Esophagus squamous epithelium (tissue), 4 donors: Measurements from ENCODE around the gene NEK1.

Experiments
- POLR2A ChIP-seq, 4 donors: fragments of 450-650 bp; IDR thresholded peaks; one replicate each; pipeline ENCODE4 v1.6.1; 2017; ENCODE audit warnings: antibody characterized with exemption in 4 of 4, mild to moderate bottlenecking in 4 of 4, moderate library complexity in 3 of 4
- TF ChIP-seq, protein P1 (sequence below), 6 experiments: fragments of 450-650 bp in 4 of 6; fragments of 200-600 bp in 2 of 6; sonication (generic) in 2 of 6; IDR thresholded peaks; one replicate each; pipeline ENCODE4 v1.5.1; 2016 to 2019; ENCODE audit warnings: antibody characterized with exemption in 6 of 6, mild to moderate bottlenecking in 4 of 6, moderate library complexity in 4 of 6

- TF ChIP-seq, protein P1, sequence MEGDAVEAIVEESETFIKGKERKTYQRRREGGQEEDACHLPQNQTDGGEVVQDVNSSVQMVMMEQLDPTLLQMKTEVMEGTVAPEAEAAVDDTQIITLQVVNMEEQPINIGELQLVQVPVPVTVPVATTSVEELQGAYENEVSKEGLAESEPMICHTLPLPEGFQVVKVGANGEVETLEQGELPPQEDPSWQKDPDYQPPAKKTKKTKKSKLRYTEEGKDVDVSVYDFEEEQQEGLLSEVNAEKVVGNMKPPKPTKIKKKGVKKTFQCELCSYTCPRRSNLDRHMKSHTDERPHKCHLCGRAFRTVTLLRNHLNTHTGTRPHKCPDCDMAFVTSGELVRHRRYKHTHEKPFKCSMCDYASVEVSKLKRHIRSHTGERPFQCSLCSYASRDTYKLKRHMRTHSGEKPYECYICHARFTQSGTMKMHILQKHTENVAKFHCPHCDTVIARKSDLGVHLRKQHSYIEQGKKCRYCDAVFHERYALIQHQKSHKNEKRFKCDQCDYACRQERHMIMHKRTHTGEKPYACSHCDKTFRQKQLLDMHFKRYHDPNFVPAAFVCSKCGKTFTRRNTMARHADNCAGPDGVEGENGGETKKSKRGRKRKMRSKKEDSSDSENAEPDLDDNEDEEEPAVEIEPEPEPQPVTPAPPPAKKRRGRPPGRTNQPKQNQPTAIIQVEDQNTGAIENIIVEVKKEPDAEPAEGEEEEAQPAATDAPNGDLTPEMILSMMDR (IDR thresholded peaks at IDR 0.05): no peak
- no peak for TF ChIP-seq POLR2A (IDR thresholded peaks at IDR 0.05)
Measured at GRCh38 chr4:169416461-169416860, 195.9 kb downstream of the NEK1 start.
